ENCODE measurements around the gene RNF40.

The RNF40 gene

GRCh38 chr16:30740364-30741251 is 21.5 kb upstream of the RNF40 start:
- DNase-seq (ENCODE audit: low spot score), result no peak

- no peak for DNase-seq (ENCODE audit: low spot score)
Observed at GRCh38 chr16:30741461-30741914, 20.6 kb upstream of the RNF40 start.

- no peak for DNase-seq (ENCODE audit: low spot score)
Observed at GRCh38 chr16:30743716-30744115, 18.4 kb upstream of the RNF40 start.

GRCh38 chr16:30744183-30744582 is 17.9 kb upstream of the RNF40 start:
- DNase-seq (ENCODE audit: low spot score), result no peak

GRCh38 chr16:30745082-30745481 is 17.0 kb upstream of the RNF40 start:
- no peak for DNase-seq (ENCODE audit: low spot score)

- DNase-seq (ENCODE audit: low spot score), result no peak
Observed at GRCh38 chr16:30746638-30747175, 15.4 kb upstream of the RNF40 start.

- no peak for DNase-seq (ENCODE audit: low spot score)
Observed at GRCh38 chr16:30747331-30747730, 14.8 kb upstream of the RNF40 start.

- peak; percentile 96 for DNase-seq (ENCODE audit: low spot score)
Observed at GRCh38 chr16:30747799-30748633, 14.1 kb upstream of the RNF40 start, which contains the start of gene PHKG2. PHKG2 (plus strand) TSS chr16:30748425; CDS start chr16:30748821, 396 bp downstream.

GRCh38 chr16:30748634-30749445 is 13.3 kb upstream of the RNF40 start:
- no peak for DNase-seq (ENCODE audit: low spot score)

- DNase-seq (ENCODE audit: low spot score), result no peak
Observed at GRCh38 chr16:30750201-30750600, 11.9 kb upstream of the RNF40 start.

GRCh38 chr16:30750876-30751465 is 11.2 kb upstream of the RNF40 start:
- DNase-seq (ENCODE audit: low spot score), result no peak

GRCh38 chr16:30753596-30753995 is 8.5 kb upstream of the RNF40 start:
- no peak for DNase-seq (ENCODE audit: low spot score)

GRCh38 chr16:30755955-30756780 is 6.0 kb upstream of the RNF40 start:
- no peak for DNase-seq (ENCODE audit: low spot score)

GRCh38 chr16:30756781-30757100 is 5.4 kb upstream of the RNF40 start:
- no peak for DNase-seq (ENCODE audit: low spot score)

- DNase-seq (ENCODE audit: low spot score), result no peak
Observed at GRCh38 chr16:30757316-30757715, 4.8 kb upstream of the RNF40 start.

- no peak for DNase-seq (ENCODE audit: low spot score)
Observed at GRCh38 chr16:30758988-30759491, 3.1 kb upstream of the RNF40 start.

GRCh38 chr16:30760001-30760559 is 2.0 kb upstream of the RNF40 start:
- DNase-seq (ENCODE audit: low spot score), result no peak

- DNase-seq (ENCODE audit: low spot score), result no peak
Observed at GRCh38 chr16:30760577-30761426, 1.3 kb upstream of the RNF40 start.

GRCh38 chr16:30761427-30761927 is 645 bp upstream of the RNF40 start:
- no peak for DNase-seq (ENCODE audit: low spot score)
